GM19324 (cell line): ENCODE results near the gene SMIM33.
"Not testable (repeated sequence)": the region's sequence is repeated elsewhere in the genome, so short reads cannot be mapped to it uniquely, and the experiment has no call there.

ENCODE experiments used
- ATAC-seq: cut with Tn5 transposase; IDR thresholded peaks from one replicate; pipeline ENCODE4 v1.9.1; 2021; ENCODE audit warnings: mild to moderate bottlenecking, moderate library complexity; ENCODE audit not compliant: unreplicated experiment, low FRiP score

Gene SMIM33

DNA sequence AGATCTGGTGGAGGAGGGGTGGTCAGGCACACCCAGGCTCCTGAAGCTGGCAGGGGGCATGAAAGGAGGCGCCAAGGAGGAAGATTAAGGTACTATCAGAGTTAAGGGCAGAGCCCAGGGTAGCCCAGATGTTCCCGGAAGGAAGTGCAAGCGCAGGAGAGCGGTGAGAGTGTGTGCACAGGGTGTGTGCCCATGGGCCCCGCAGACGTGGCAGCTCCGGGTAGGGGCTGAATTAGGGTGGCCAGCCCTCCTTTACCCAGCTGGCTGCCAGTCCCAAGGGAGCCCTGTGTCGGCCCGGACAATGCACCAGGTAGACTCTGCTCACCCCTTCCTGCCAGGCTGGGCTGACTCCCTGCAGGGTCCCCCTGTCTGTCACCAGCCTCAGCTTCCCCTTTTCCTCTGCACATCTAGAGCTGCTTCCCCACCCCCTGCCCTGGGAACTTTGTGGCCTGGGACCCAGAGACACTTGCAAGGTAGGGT lies at the start of gene SMIM33:
TSS of gene SMIM33 (plus strand) at position 184 of the 480 bp plus-strand sequence. CDS start at position 302, 118 bp downstream.
- no peak for ATAC-seq

GRCh38 chr5:139422307-139422893 lies 48.4 kb upstream of the SMIM33 start:
- no peak for ATAC-seq

DNA sequence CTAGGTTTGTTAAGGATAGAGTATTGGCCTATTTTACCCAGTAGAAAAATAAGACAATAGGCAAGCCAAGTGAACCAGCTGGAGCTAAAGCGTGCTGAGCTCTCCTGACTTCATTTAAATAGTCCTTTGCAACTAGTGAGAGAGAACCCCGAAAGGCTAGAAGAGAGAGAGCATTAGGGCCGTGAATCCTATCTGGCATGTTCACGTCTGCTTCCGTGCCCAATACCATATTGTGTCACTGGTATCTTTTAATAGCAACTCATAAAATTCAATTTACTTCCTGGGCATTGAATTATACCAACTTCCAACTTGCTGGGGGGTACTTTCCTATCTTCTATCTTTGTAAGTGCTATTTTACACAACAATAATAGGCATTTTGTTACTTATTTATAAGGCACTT lies 45.3 kb upstream of the SMIM33 start:
- no peak for ATAC-seq

GRCh38 chr5:139426203-139426885 lies 44.5 kb upstream of the SMIM33 start:
- ATAC-seq: no peak

DNA sequence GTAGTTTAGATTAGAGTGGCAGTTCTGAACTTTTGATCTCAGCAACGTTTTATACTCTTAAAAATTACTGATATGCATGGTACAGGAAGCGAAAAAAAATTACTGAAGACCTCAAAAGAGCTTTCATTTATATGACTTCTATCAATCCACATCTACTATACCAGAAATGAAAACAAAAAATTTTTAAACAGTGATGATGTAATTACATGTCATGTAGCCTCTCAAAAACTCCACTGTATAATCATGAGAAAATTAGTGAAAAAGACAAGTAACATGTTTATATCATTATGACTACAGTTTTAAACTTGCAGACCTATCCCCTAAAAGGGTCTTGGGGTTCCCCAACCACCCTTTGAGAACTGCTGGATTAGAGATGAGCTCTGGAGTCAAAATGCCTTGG lies 40.8 kb upstream of the SMIM33 start:
- no peak for ATAC-seq

DNA sequence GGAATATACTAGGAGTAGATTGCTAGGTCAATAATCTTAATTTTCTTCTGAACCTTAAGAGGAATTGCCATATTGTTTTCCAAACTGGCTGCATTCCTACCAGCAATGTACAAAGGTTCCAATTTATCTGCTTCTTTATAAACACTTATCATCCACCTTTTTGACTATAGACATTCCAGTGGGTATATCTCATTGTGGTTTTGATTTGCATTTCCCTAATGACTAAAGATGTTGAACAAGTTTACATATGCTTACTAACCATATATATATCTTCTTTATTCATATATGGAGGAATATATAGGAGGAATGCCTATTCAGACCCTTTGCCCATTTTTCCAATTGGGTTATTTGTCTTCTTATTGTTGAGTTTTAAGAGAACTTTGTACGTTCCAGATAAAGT lies 39.1 kb upstream of the SMIM33 start:
- ATAC-seq: no peak

GRCh38 chr5:139435676-139436075 lies 35.1 kb upstream of the SMIM33 start:
- no peak for ATAC-seq

DNA sequence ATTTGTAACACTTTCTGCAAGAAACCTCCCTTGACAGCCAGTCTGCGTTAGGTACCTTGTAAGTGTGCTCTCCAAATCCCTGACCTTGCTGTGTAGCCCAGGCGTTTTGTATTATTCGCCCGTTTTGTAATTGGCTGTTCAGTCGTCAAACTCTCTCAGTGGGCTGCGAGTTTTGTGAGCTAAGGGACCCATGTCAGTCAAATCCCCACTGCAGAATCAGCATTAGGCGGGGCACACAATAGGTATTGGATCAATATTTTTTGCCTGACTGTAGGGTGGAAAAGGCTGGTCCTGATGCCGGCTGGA lies 32.1 kb upstream of the SMIM33 start:
- ATAC-seq: no peak

GRCh38 chr5:139439013-139439903 lies 31.5 kb upstream of the SMIM33 start, which contains the start of gene DNAJC18:
Gene DNAJC18 (minus strand): TSS chr5:139439525. CDS start chr5:139439445, 80 bp downstream.
- ATAC-seq: peak; percentile 83

- not testable (repeated sequence) for ATAC-seq
Observed at GRCh38 chr5:139440416-139440815, 30.4 kb upstream of the SMIM33 start.

GRCh38 chr5:139443831-139444453 lies 26.9 kb upstream of the SMIM33 start:
- ATAC-seq: no peak

DNA sequence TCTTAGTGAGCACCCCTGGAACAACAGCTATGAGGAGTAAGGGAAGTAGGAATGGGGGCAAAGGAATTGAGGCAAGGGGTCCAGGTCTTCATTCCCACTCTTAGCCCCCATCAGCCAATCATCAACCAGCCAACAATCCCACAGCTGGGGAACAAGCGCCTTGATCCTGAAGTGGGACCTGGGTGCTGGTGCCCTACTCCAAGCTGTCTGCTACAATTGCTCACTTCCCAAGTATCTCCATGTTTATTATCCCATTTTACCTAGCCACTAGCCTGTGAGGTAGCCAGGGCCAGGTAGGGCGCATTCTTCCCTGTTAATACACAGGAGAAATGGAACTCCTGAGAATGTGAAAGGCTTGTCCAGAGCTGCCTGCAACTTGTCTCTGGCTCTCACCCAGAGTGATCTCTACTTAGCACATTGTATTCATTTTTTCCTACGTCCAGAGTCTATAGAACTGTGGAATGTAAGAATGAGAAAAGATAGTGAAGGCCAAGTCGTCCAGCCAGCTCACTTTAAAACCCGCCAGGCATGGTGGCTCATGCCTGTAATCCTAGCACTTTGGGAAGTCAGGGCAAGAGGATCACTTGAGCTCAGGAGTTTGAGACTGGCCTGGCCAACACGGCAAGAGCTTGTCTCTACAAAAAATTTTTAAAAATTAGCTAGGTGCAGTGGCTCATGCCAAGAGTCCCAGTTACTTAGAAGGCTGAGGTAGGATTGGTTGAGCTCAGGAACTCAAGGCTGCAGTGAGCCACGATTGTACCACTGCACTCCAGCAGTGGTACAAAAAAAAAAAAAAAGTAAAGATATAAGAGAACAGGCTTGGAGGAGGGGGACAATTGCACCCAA lies 25.3 kb upstream of the SMIM33 start:
- ATAC-seq: no peak

DNA sequence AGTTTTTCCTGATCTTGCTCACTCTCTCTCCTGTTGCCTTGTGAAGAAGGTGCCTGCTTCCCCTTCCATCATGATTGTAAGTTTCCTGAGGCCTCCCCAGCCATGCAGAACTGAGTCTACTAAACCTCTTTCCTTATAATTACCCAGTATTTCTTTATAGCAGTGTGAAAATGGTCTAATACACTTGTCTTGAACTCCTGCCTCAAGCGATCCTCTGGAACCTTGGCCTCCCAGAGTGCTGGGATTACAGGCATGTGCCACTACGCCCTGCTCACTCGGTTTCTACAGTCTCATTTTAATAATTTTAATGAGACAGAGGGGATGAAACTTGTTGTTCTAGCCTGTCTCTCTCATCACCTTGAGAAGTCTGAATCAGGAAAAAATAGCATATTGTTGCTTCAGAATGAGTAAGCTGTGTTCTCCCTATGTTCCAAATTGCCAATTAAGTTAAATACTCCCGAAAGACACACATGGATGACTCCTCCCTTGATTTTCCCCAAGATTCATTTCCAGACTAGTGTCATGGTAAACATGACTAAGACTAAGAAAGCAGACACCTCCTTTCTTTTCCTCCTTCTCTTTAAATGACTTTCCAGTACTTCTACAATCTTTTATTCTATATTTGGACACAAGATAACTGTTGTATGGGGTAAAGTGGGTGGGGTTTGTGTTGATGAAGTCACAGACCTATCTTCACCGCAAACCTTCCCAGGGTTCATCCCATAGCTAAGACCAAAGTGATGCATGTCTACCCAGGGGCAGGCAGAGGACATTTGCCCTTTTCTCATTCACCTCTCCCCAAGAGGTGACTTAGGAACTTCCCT lies 23.6 kb upstream of the SMIM33 start:
- no peak for ATAC-seq

GRCh38 chr5:139451176-139451575 lies 19.6 kb upstream of the SMIM33 start:
- no peak for ATAC-seq

GRCh38 chr5:139451878-139452660 lies 18.7 kb upstream of the SMIM33 start:
- ATAC-seq: no peak

- no peak for ATAC-seq
Observed at GRCh38 chr5:139453683-139454567, 16.9 kb upstream of the SMIM33 start.

- no peak for ATAC-seq
Observed at GRCh38 chr5:139454568-139455290, 16.1 kb upstream of the SMIM33 start.
